A673 (cell line): Measurements from ENCODE around the gene IGF1R. TPM values are rescaled to one million over a fixed set of nuclear protein-coding genes. Genes with fewer than 3 reads are reported as not detected.

Experiments
- BruUV-seq: library from RNA; stranded (reverse); fragments of 400-500 nt; replicated peaks from 2 replicates; lab custom pipeline; 2021; lab: Mats Ljungman, UMichigan
- CTCF ChIA-PET: fragments of 300-600 bp; sonication (Branson Sonifier 250); formaldehyde crosslinking; loops from one replicate; lab custom pipeline; 2022; ENCODE audit warnings: antibody characterized with exemption; lab: Charles Lee
- POLR2A ChIA-PET: fragments of 300-600 bp; sonication (Branson Sonifier 250); formaldehyde crosslinking; loops from one replicate; lab custom pipeline; 2022; ENCODE audit warnings: antibody characterized with exemption; ENCODE audit not compliant: low non-redundant PET; lab: Charles Lee
- DNase-seq: peaks from one replicate; pipeline ENCODE4 v3.0.0-alpha.2; 2015; ENCODE audit warnings: low spot score
- H3K27ac ChIP-seq: fragments of 200-600 bp; sonication (generic); 2 replicates; pipeline ENCODE4 v1.5.1; 2016; ENCODE audit warnings: mixed run types, low read depth, mild to moderate bottlenecking, mixed read lengths, antibody characterized with exemption, low read length; ENCODE audit not compliant: poor library complexity, severe bottlenecking
- H3K27me3 ChIP-seq: fragments of 200-600 bp; sonication (generic); replicated peaks from 2 replicates; pipeline ENCODE4 v1.6.1; 2017; ENCODE audit warnings: mixed run types, low read depth, mild to moderate bottlenecking, mixed read lengths, antibody characterized with exemption, low read length; ENCODE audit not compliant: insufficient read depth, poor library complexity
- H3K36me3 ChIP-seq: fragments of 200-600 bp; sonication (generic); 2 replicates; pipeline ENCODE4 v1.6.1; 2016; ENCODE audit warnings: mixed run types, mild to moderate bottlenecking, mixed read lengths, antibody characterized with exemption, low read length; ENCODE audit not compliant: insufficient read depth, poor library complexity, severe bottlenecking
- H3K4me1 ChIP-seq: fragments of 200-600 bp; sonication (generic); 2 replicates; pipeline ENCODE4 v1.6.1; 2017; ENCODE audit warnings: mixed run types, mild to moderate bottlenecking, mixed read lengths, antibody characterized with exemption, low read length; ENCODE audit not compliant: insufficient read depth, poor library complexity, severe bottlenecking
- H3K4me3 ChIP-seq: fragments of 200-600 bp; sonication (generic); 2 replicates; pipeline ENCODE4 v1.5.1; 2016; ENCODE audit warnings: low read depth, mixed run types, mild to moderate bottlenecking, mixed read lengths, low read length; ENCODE audit not compliant: poor library complexity, severe bottlenecking
- H3K9me3 ChIP-seq: fragments of 200-600 bp; sonication (generic); 2 replicates; pipeline ENCODE4 v1.6.1; 2016; ENCODE audit warnings: mixed run types, low read depth, mild to moderate bottlenecking, mixed read lengths, antibody characterized with exemption, low read length; ENCODE audit not compliant: poor library complexity, severe bottlenecking
- CTCF ChIP-seq: fragments of 300-800, 200-600 bp; sonication (generic); conservative IDR thresholded peaks from 2 replicates; pipeline ENCODE4 v1.5.1; 2017; ENCODE audit warnings: low read depth, mild to moderate bottlenecking, antibody characterized with exemption, low read length, moderate library complexity, mixed read lengths
- EZH2 ChIP-seq: fragments of 200-600 bp; sonication (generic); IDR thresholded peaks from 2 replicates; pipeline ENCODE4 v1.6.1; 2017; ENCODE audit warnings: borderline replicate concordance, low read depth, mild to moderate bottlenecking, mixed read lengths, antibody characterized with exemption, low read length; ENCODE audit not compliant: poor library complexity, severe bottlenecking
- intact Hi-C: fragments of 100-400 bp; cut with micrococcal nuclease; formaldehyde crosslinking; loops from one replicate; pipeline ENCODE4 v1.10.0; 2022; ENCODE audit not compliant: unreplicated experiment
- total RNA-seq: library from RNA; stranded (reverse); gene quantifications from 2 replicates; pipeline ENCODE4 v1.2.3, GENCODE V29; 2021

IGF1R gene
- total RNA-seq, 1 experiment from 2014 or later: 34.9 TPM

GRCh38 chr15:98684436-98684835, 36.1 kb downstream of the IGF1R start:
- no peaks in the 10 kb centered on the region for H3K9me3 ChIP-seq
- peak; percentile 20 for DNase-seq
- no peak overlapping the region for H3K4me3 ChIP-seq
- TF ChIP-seq EZH2: no peak
- TF ChIP-seq CTCF: no peak
- intact Hi-C loops: no loop called here
- CTCF ChIA-PET: interaction anchor here (0.7 kb wide), 1 partner anchor 164 kb away, joined by 5 read pairs; no protein-coding TSS in a partner anchor
- no TSS peak for BruUV-seq
- peaks cover 21% of the 10 kb centered on the region for H3K4me1 ChIP-seq
- H3K27ac ChIP-seq: no peak overlapping the region
- no peaks in the 10 kb centered on the region for H3K36me3 ChIP-seq
- POLR2A ChIA-PET: no interaction called here
- no peaks in the 10 kb centered on the region for H3K27me3 ChIP-seq

GRCh38 chr15:98684995-98685525, 36.7 kb downstream of the IGF1R start:
- no peak overlapping the region for H3K4me3 ChIP-seq
- no TSS peak for BruUV-seq

GRCh38 chr15:98686983-98687382, 38.6 kb downstream of the IGF1R start:
- CTCF ChIA-PET: no interaction called here
- intact Hi-C loops: no loop called here
- H3K4me1 ChIP-seq: peaks cover 21% of the 10 kb centered on the region

More at GRCh38 chr15:98684995-98685525, 36.7 kb downstream of the IGF1R start:
- no peak for DNase-seq
- peaks cover 21% of the 10 kb centered on the region for H3K4me1 ChIP-seq
- no peak for TF ChIP-seq CTCF
- no peak for TF ChIP-seq EZH2
- POLR2A ChIA-PET: no interaction called here
- H3K27me3 ChIP-seq: no peaks in the 10 kb centered on the region
- intact Hi-C loops: no loop called here
- H3K27ac ChIP-seq: no peak overlapping the region
- no peaks in the 10 kb centered on the region for H3K36me3 ChIP-seq
- no peaks in the 10 kb centered on the region for H3K9me3 ChIP-seq
- CTCF ChIA-PET: interaction anchor here (0.7 kb wide), 1 partner anchor 163 kb away, joined by 5 read pairs; no protein-coding TSS in a partner anchor

More at GRCh38 chr15:98686983-98687382, 38.6 kb downstream of the IGF1R start:
- no peaks in the 10 kb centered on the region for H3K36me3 ChIP-seq
- POLR2A ChIA-PET: no interaction called here
- BruUV-seq: no TSS peak
- H3K27me3 ChIP-seq: no peaks in the 10 kb centered on the region
- no peak overlapping the region for H3K4me3 ChIP-seq
- H3K27ac ChIP-seq: no peak overlapping the region
- TF ChIP-seq CTCF (no peak), EZH2 (no peak)
- H3K9me3 ChIP-seq: no peaks in the 10 kb centered on the region
- DNase-seq: no peak
